K562 (cell line): ENCODE results near the gene VILL. TPM values are rescaled to one million over a fixed set of nuclear protein-coding genes. Genes with fewer than 3 reads are reported as not detected.

ENCODE experiments used
- ATF2 ChIP-seq: sonication (generic); formaldehyde crosslinking; IDR thresholded peaks from 2 replicates; pipeline ENCODE4 v1.8.1; 2022; ENCODE audit warnings: missing genetic modification reagents
- BDP1 ChIP-seq: IDR thresholded peaks from 3 replicates; pipeline ENCODE4 v1.6.1; 2011; ENCODE audit not compliant: insufficient read length, insufficient read depth
- BRCA1 ChIP-seq, 2 experiments: fragments of 450-650 bp in 1 of 2; sonication (generic) in 1 of 2; formaldehyde crosslinking in 1 of 2; IDR thresholded peaks; 2 replicates each; pipeline versions ENCODE4 v1.5.0 to v1.6.1; 2017 to 2020; ENCODE audit warnings: mild to moderate bottlenecking in 1 of 2, missing genetic modification reagents in 1 of 2
- CBX3 ChIP-seq, 2 experiments: IDR thresholded peaks; 1 replicate in 1 of 2; 2 replicates in 1 of 2; pipeline ENCODE4 v1.6.1; 2012; ENCODE audit warnings: inconsistent platforms in 2 of 2, low read length in 2 of 2, borderline replicate concordance in 1 of 2, control low read depth in 1 of 2
- HCFC1 ChIP-seq: IDR thresholded peaks from 2 replicates; pipeline ENCODE4 v1.6.1; 2012; ENCODE audit warnings: low read depth, low read length, improper control_type of control experiment
- HIVEP1 ChIP-seq: fragments of 250-450 bp; sonication (Bioruptor Pico); IDR thresholded peaks from 2 replicates; pipeline ENCODE4 v1.4.0; 2020; ENCODE audit warnings: mild to moderate bottlenecking
- HNRNPLL ChIP-seq: fragments of 200-400 bp; formaldehyde crosslinking; IDR thresholded peaks from 2 replicates; pipeline ENCODE4 v1.6.1; 2017; ENCODE audit warnings: low read length, low read depth, mild to moderate bottlenecking; ENCODE audit not compliant: poor library complexity, severe bottlenecking
- NR2F6 ChIP-seq: fragments of 450-650 bp; formaldehyde crosslinking; IDR thresholded peaks from 2 replicates; pipeline ENCODE4 v1.4.0; 2020; ENCODE audit warnings: mild to moderate bottlenecking
- NRF1 ChIP-seq, 2 experiments: fragments of 450-650 bp; IDR thresholded peaks in 1 of 2; conservative IDR thresholded peaks in 1 of 2; 2 replicates each; pipeline ENCODE4 v1.6.1; 2014; ENCODE audit warnings: mild to moderate bottlenecking in 2 of 2
- POLR2B ChIP-seq: fragments of 450-650 bp; IDR thresholded peaks from 2 replicates; pipeline ENCODE4 v1.6.1; 2018; ENCODE audit warnings: low read depth; ENCODE audit not compliant: partially characterized antibody
- POLR2G ChIP-seq: fragments of 200-400 bp; formaldehyde crosslinking; IDR thresholded peaks from 2 replicates; pipeline ENCODE4 v1.6.1; 2017; ENCODE audit warnings: low read depth, mild to moderate bottlenecking, antibody characterized with exemption, low read length, moderate library complexity
- PYGO2 ChIP-seq: fragments of 450-650 bp; IDR thresholded peaks from 2 replicates; pipeline ENCODE4 v1.6.1; 2016; ENCODE audit warnings: mild to moderate bottlenecking, missing genetic modification characterization, moderate library complexity, missing compliant biosample characterization
- SAFB ChIP-seq: fragments of 200-400 bp; formaldehyde crosslinking; IDR thresholded peaks from 2 replicates; pipeline ENCODE4 v1.6.1; 2017; ENCODE audit warnings: low read depth, low read length, borderline replicate concordance
- SIN3A ChIP-seq, 2 experiments: fragments of 150-350 bp in 1 of 2; IDR thresholded peaks; 2 replicates each; pipeline ENCODE4 v1.6.1; 2011 to 2016; ENCODE audit warnings: borderline replicate concordance in 2 of 2, low read depth in 2 of 2, low read length in 2 of 2, mild to moderate bottlenecking in 2 of 2, moderate library complexity in 2 of 2; ENCODE audit not compliant: control insufficient read depth in 1 of 2
- SLC30A9 ChIP-seq: fragments of 250-450 bp; sonication (Bioruptor Pico); IDR thresholded peaks from 2 replicates; pipeline ENCODE4 v1.8.0; 2022; ENCODE audit warnings: mild to moderate bottlenecking, moderate library complexity
- SMARCE1 ChIP-seq: fragments of 450-650 bp; IDR thresholded peaks from 2 replicates; pipeline ENCODE4 v1.7.1; 2016; ENCODE audit warnings: mild to moderate bottlenecking
- STAT5B ChIP-seq: fragments of 250-450 bp; sonication (Bioruptor Pico); IDR thresholded peaks from 2 replicates; pipeline ENCODE4 v1.8.0; 2021; ENCODE audit warnings: mild to moderate bottlenecking, inconsistent platforms
- ZBTB34 ChIP-seq: fragments of 250-450 bp; sonication (Bioruptor Pico); IDR thresholded peaks from 2 replicates; pipeline ENCODE4 v1.8.0; 2021; ENCODE audit warnings: mild to moderate bottlenecking, moderate library complexity
- ZBTB8A ChIP-seq: fragments of 450-650 bp; IDR thresholded peaks from 2 replicates; pipeline ENCODE4 v1.6.1; 2018; ENCODE audit warnings: mild to moderate bottlenecking, moderate library complexity; ENCODE audit not compliant: partially characterized antibody
- ZFP36 ChIP-seq: fragments of 150-350 bp; IDR thresholded peaks from 2 replicates; pipeline ENCODE4 v1.6.1; 2018; ENCODE audit warnings: low read length, low read depth; ENCODE audit not compliant: partially characterized antibody
- ZNF3 ChIP-seq: fragments of 250-450 bp; sonication (Bioruptor Pico); IDR thresholded peaks from 2 replicates; pipeline ENCODE4 v1.5.0; 2021; ENCODE audit warnings: mild to moderate bottlenecking, moderate library complexity
- ZNF586 ChIP-seq: fragments of 450-650 bp; formaldehyde crosslinking; conservative IDR thresholded peaks from 2 replicates; pipeline ENCODE4 v1.4.0; 2020; ENCODE audit warnings: mild to moderate bottlenecking, moderate library complexity
- ZNF668 ChIP-seq: fragments of 250-450 bp; sonication (Bioruptor Pico); IDR thresholded peaks from 2 replicates; pipeline ENCODE4 v1.8.0; 2022; ENCODE audit warnings: mild to moderate bottlenecking, inconsistent platforms
- ZNF740 ChIP-seq, 3 experiments: fragments of 200-800 bp in 1 of 3; sonication (Bioruptor generic) in 1 of 3; sonication (generic) in 1 of 3; formaldehyde crosslinking in 1 of 3; IDR thresholded peaks; 2 replicates each; pipeline versions ENCODE4 v1.6.1 to v1.8.0; 2016 to 2022; ENCODE audit warnings: mild to moderate bottlenecking in 2 of 3, missing compliant biosample characterization in 2 of 3, missing genetic modification characterization in 2 of 3, missing genetic modification reagents in 1 of 3
- ZNF780A ChIP-seq: fragments of 250-450 bp; sonication (Bioruptor Pico); IDR thresholded peaks from 2 replicates; pipeline ENCODE4 v1.5.0; 2021; ENCODE audit warnings: mild to moderate bottlenecking
- polyA plus RNA-seq, 8 experiments: library from polyadenylated mRNA; depleted of rRNA in 4 of 8; stranded (reverse) in 5 of 8; unstranded in 3 of 8; fragments of >200 nt; fragmentation: Nextera tagmentation in 2 of 8; fragmentation: Illumina TruSeq in 1 of 8; extraction: Ambion mirVana in 2 of 8; extraction: Trizol in 1 of 8; gene quantifications; 2 replicates each; pipeline versions ENCODE4 v1.2.1 to v1.2.3, GENCODE V29; 2011 to 2014; ENCODE audit warnings: inconsistent platforms in 1 of 8, missing spikeins in 1 of 8
- total RNA-seq, 7 experiments: library from RNA; depleted of rRNA in 6 of 7; stranded (reverse); fragments of >200 nt in 6 of 7; fragmentation: Illumina TruSeq in 2 of 7; extraction: Trizol in 2 of 7; gene quantifications; 2 replicates each; pipeline versions ENCODE4 v1.2.1 to v1.2.3, GENCODE V29; 2011 to 2021; ENCODE audit warnings: low replicate concordance in 1 of 7

Gene VILL
- total and polyA plus RNA-seq, 9 of the 15 experiments (the other 6 are each of a cell fraction or from before 2014, with no cell fraction given) = 0.11 to 16.0 (median 8.8) TPM

- TF ChIP-seq ZNF780A (no peak), POLR2G (0 out of 2 replicates have a peak, but pooled peaks have one; percentile 23), SMARCE1 (no peak), SAFB (no peak), POLR2B (no peak), ZNF740 (CRISPR knock-in tag; IDR thresholded peaks at IDR 0.05) (no peak), ZNF740 (tag; IDR thresholded peaks at IDR 0.05) (no peak), SLC30A9 (CRISPR knock-in tag) (no peak), ZNF668 (CRISPR knock-in tag) (no peak), BDP1 (no peak), ZBTB8A (no peak), HCFC1 (no peak), ZFP36 (no peak), HIVEP1 (no peak), ZNF3 (CRISPR knock-in tag) (no peak), ZBTB34 (no peak), ZNF586 (CRISPR knock-in tag) (no peak), PYGO2 (tag) (no peak), ATF2 (CRISPR knock-in tag) (no peak), STAT5B (CRISPR knock-in tag) (no peak), NR2F6 (CRISPR knock-in tag) (no peak), NRF1 (conservative IDR thresholded peaks at IDR 0.05 in 1 of 2, IDR thresholded peaks at IDR 0.05 in 1 of 2) (peak; percentile 52 to 56), SIN3A (IDR thresholded peaks at IDR 0.05; ENCODE audit: borderline replicate concordance in 2 of 2, control insufficient read depth in 1 of 2, low read depth in 2 of 2, low read length in 2 of 2) (no peak), CBX3 (IDR thresholded peaks at IDR 0.05; ENCODE audit: borderline replicate concordance in 1 of 2, low read length in 2 of 2) (no peak), HNRNPLL (peak; percentile 92), BRCA1 (IDR thresholded peaks at IDR 0.05) (no peak), BRCA1 (CRISPR knock-in tag; IDR thresholded peaks at IDR 0.05) (no peak)
These were observed 48.7 kb downstream of the VILL start, which contains the start of gene DLEC1 (continued) for GRCh38 chr3:38039101-38039898.
